ENCODE results near the gene CLDND2. TPM values are rescaled to one million over a fixed set of nuclear protein-coding genes. Genes with fewer than 3 reads are reported as not detected.

Gene CLDND2
- total and polyA plus RNA-seq, 10 donors = 0.36 to 4.9 (median 2.5) TPM; not detected in 2

- no peak overlapping the region for H3K27ac ChIP-seq
- H3K9me3 ChIP-seq = peaks cover 0 to 8% (median 0%) of the 10 kb centered on the region in 8 donors
- peaks cover 0 to 21% (median 14%) of the 10 kb centered on the region in 6 donors for H3K4me1 ChIP-seq
- H3K4me3 ChIP-seq = no peak overlapping the region
- 72 to 80% (median 77%) methylated on average over 5 of the region's 5 CpGs for WGBS, 5 donors
- H3K27me3 ChIP-seq (replicated peaks in 1 of 7) = peaks cover 8 to 64% (median 43%) of the 10 kb centered on the region in 7 donors
- peak; percentile 49 for DNase-seq
- intact Hi-C loops (cut with DNase I; ENCODE audit: low total_unique reads) = no loop called here
- H3K36me3 ChIP-seq = peaks cover 0 to 15% (median 0%) of the 10 kb centered on the region in 6 donors
- TF ChIP-seq POLR2AphosphoS5 (IDR thresholded peaks at IDR 0.05) (no peak), CTCF (IDR thresholded peaks at IDR 0.05 in 8 of 11, conservative IDR thresholded peaks at IDR 0.05 in 3 of 11) (no peak)
Observed at GRCh38 chr19:51329411-51329810, 39.4 kb downstream of the CLDND2 start.

GRCh38 chr19:51327066-51328001, 41.5 kb downstream of the CLDND2 start:
- intact Hi-C loops (cut with DNase I; ENCODE audit: low total_unique reads) = no loop called here
- peak; percentile 71 for DNase-seq
- peaks cover 0 to 15% (median 0%) of the 10 kb centered on the region in 6 donors for H3K36me3 ChIP-seq
- peak overlapping the region in 5 of 8 donors; percentile 1 to 53 (median 19) for H3K4me3 ChIP-seq
- peaks cover 0 to 8% (median 0%) of the 10 kb centered on the region in 8 donors for H3K9me3 ChIP-seq
- H3K27me3 ChIP-seq (replicated peaks in 1 of 7) = peaks cover 8 to 82% (median 43%) of the 10 kb centered on the region in 7 donors
- TF ChIP-seq POLR2A (IDR thresholded peaks at IDR 0.05) (no peak), CTCF (IDR thresholded peaks at IDR 0.05 in 8 of 11, conservative IDR thresholded peaks at IDR 0.05 in 3 of 11) (peak in 2 of 11 experiments; percentile 28 to 33), POLR2AphosphoS5 (IDR thresholded peaks at IDR 0.05) (peak in 1 of 3 donors; percentile 15)
- no peak overlapping the region for H3K27ac ChIP-seq
- 3 to 11% (median 4%) methylated on average over 60 to 75 of the region's 75 CpGs for WGBS, 5 donors
- H3K4me1 ChIP-seq = peaks cover 0 to 21% (median 14%) of the 10 kb centered on the region in 6 donors

- Histone ChIP-seq H3K36me3 (peaks cover 0 to 6% (median 0%) of the 10 kb centered on the region in 6 donors), H3K9me3 (peaks cover 0 to 8% (median 0%) of the 10 kb centered on the region in 8 donors), H3K4me1 (peaks cover 0 to 21% (median 14%) of the 10 kb centered on the region in 6 donors), H3K27me3 (replicated peaks in 1 of 7) (peaks cover 8 to 82% (median 43%) of the 10 kb centered on the region in 7 donors), H3K27ac (no peak overlapping the region), H3K4me3 (peak overlapping the region in 1 of 8 donors; percentile 53)
- TF ChIP-seq CTCF (IDR thresholded peaks at IDR 0.05 in 8 of 11, conservative IDR thresholded peaks at IDR 0.05 in 3 of 11) = no peak
- TF ChIP-seq POLR2AphosphoS5 (IDR thresholded peaks at IDR 0.05) = no peak
- no peak for TF ChIP-seq POLR2A (IDR thresholded peaks at IDR 0.05)
- 18 to 29% (median 19%) methylated on average over 20 to 36 of the region's 36 CpGs for WGBS, 5 donors
- intact Hi-C loops (cut with DNase I; ENCODE audit: low total_unique reads) = no loop called here
- DNase-seq = no peak
Observed at GRCh38 chr19:51326216-51327065, 42.4 kb downstream of the CLDND2 start.

Measured in spleen (tissue), 11 donors.